ENCODE data around the gene SCNN1A.

The SCNN1A gene

GRCh38 chr12:6352193-6353173, 22.9 kb downstream of the SCNN1A start:
- peak; percentile 60 for ATAC-seq
- TF ChIP-seq PATZ1 (CRISPR knock-in tag; IDR thresholded peaks at IDR 0.05; ENCODE audit: borderline replicate concordance) (no peak), ZNF8 (CRISPR knock-in tag; IDR thresholded peaks at IDR 0.05) (no peak), TSHZ2 (CRISPR knock-in tag; IDR thresholded peaks at IDR 0.05) (no peak), RARB (CRISPR knock-in tag; IDR thresholded peaks at IDR 0.05) (no peak), TOX (CRISPR knock-in tag; IDR thresholded peaks at IDR 0.05; ENCODE audit: borderline replicate concordance) (no peak), CSDC2 (CRISPR knock-in tag; IDR thresholded peaks at IDR 0.05) (no peak), ZFP30 (CRISPR knock-in tag; IDR thresholded peaks at IDR 0.05) (no peak), BACH2 (CRISPR knock-in tag; IDR thresholded peaks at IDR 0.05; ENCODE audit: borderline replicate concordance) (no peak), ISL1 (CRISPR knock-in tag; IDR thresholded peaks at IDR 0.05) (no peak), ARNTL (CRISPR knock-in tag; IDR thresholded peaks at IDR 0.05; ENCODE audit: borderline replicate concordance, low read depth) (no peak), ZC3H10 (CRISPR knock-in tag; IDR thresholded peaks at IDR 0.05) (no peak), ZNF70 (CRISPR knock-in tag; IDR thresholded peaks at IDR 0.05) (no peak), PPARA (CRISPR knock-in tag; IDR thresholded peaks at IDR 0.05; ENCODE audit: borderline replicate concordance) (no peak), POU6F1 (CRISPR knock-in tag; IDR thresholded peaks at IDR 0.05; ENCODE audit: borderline replicate concordance, low read depth) (no peak), ZNF565 (CRISPR knock-in tag; conservative IDR thresholded peaks at IDR 0.05; ENCODE audit: low read depth) (no peak)

- ATAC-seq: no peak
- TF ChIP-seq OSR1 (CRISPR knock-in tag; IDR thresholded peaks at IDR 0.05): no peak
- no peak for TF ChIP-seq TOX (CRISPR knock-in tag; IDR thresholded peaks at IDR 0.05; ENCODE audit: borderline replicate concordance)
- TF ChIP-seq PPARA (CRISPR knock-in tag; IDR thresholded peaks at IDR 0.05; ENCODE audit: borderline replicate concordance): no peak
- no peak for TF ChIP-seq CREB5 (CRISPR knock-in tag; IDR thresholded peaks at IDR 0.05; ENCODE audit: low read depth)
- no peak for TF ChIP-seq ISL1 (CRISPR knock-in tag; IDR thresholded peaks at IDR 0.05)
Observed at GRCh38 chr12:6351622-6352021, 23.7 kb downstream of the SCNN1A start.

- TF ChIP-seq ESRRG (CRISPR knock-in tag; IDR thresholded peaks at IDR 0.05): no peak
- no peak for TF ChIP-seq TCF4 (CRISPR knock-in tag; IDR thresholded peaks at IDR 0.05; ENCODE audit: borderline replicate concordance)
- TF ChIP-seq SNAI2 (CRISPR knock-in tag; IDR thresholded peaks at IDR 0.05): no peak
- no peak for TF ChIP-seq ZNF8 (CRISPR knock-in tag; IDR thresholded peaks at IDR 0.05)
- no peak for TF ChIP-seq ZNF565 (CRISPR knock-in tag; conservative IDR thresholded peaks at IDR 0.05; ENCODE audit: low read depth)
- TF ChIP-seq PATZ1 (CRISPR knock-in tag; IDR thresholded peaks at IDR 0.05; ENCODE audit: borderline replicate concordance): no peak
- no peak for TF ChIP-seq CSRNP3 (CRISPR knock-in tag; IDR thresholded peaks at IDR 0.05)
- TF ChIP-seq ZFP30 (CRISPR knock-in tag; IDR thresholded peaks at IDR 0.05): no peak
- ATAC-seq: no peak
Observed at GRCh38 chr12:6347367-6348338, 27.7 kb downstream of the SCNN1A start.
